Fibroblast of mammary gland (primary cell): Measurements from ENCODE around the gene CDV3.

Source experiments
- DNase-seq: peaks from one replicate; pipeline ENCODE4 v3.0.0-alpha.2; 2010; ENCODE audit warnings: low read depth
- H3K4me3 ChIP-seq: 2 replicates; pipeline ENCODE4 v1.5.1; 2011; ENCODE audit warnings: low read depth, mild to moderate bottlenecking, low read length, moderate library complexity; ENCODE audit not compliant: control insufficient read depth
- TF ChIP-seq, protein P1 (sequence below): conservative IDR thresholded peaks from 2 replicates; pipeline ENCODE4 v1.5.1; 2011; ENCODE audit warnings: low read depth, low read length, inconsistent platforms; ENCODE audit not compliant: control insufficient read depth, insufficient read depth

Gene CDV3

DNA sequence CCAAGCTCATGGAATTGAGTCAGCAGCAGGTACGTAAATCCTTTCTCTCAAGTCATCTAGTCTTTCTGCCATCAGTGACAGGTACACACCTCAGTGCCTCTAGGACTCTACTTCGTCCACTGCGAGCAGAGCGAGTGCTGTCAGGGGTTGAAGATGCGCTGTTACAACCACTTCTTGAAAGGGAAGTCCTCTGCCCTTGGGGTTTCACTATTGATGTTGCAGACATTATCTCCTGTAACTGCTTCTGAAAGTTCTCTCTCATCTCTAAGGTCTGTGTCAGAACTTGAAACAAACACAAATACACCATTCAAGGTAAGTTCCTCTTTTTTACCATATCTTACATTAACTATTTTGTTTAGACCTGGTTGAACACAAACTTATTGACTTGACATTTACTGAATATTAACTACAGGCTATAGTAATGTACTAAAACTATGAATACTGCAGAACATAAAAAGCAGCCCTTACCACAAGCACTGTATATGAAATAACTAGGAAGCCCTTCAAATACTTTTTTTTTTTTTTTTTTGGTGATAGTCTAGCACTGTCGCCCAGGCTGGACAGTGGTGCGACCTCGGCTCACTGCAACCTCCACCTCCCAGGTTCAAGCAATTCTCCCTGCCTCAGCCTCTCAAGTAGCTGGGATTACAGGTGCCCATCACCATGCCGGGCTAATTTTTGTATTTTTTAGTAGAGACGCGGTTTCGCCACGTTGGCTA is 46.7 kb downstream of the CDV3 start:
- DNase-seq: no peak
- no peak overlapping the region for H3K4me3 ChIP-seq
- TF ChIP-seq, protein P1, sequence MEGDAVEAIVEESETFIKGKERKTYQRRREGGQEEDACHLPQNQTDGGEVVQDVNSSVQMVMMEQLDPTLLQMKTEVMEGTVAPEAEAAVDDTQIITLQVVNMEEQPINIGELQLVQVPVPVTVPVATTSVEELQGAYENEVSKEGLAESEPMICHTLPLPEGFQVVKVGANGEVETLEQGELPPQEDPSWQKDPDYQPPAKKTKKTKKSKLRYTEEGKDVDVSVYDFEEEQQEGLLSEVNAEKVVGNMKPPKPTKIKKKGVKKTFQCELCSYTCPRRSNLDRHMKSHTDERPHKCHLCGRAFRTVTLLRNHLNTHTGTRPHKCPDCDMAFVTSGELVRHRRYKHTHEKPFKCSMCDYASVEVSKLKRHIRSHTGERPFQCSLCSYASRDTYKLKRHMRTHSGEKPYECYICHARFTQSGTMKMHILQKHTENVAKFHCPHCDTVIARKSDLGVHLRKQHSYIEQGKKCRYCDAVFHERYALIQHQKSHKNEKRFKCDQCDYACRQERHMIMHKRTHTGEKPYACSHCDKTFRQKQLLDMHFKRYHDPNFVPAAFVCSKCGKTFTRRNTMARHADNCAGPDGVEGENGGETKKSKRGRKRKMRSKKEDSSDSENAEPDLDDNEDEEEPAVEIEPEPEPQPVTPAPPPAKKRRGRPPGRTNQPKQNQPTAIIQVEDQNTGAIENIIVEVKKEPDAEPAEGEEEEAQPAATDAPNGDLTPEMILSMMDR: no peak

DNA sequence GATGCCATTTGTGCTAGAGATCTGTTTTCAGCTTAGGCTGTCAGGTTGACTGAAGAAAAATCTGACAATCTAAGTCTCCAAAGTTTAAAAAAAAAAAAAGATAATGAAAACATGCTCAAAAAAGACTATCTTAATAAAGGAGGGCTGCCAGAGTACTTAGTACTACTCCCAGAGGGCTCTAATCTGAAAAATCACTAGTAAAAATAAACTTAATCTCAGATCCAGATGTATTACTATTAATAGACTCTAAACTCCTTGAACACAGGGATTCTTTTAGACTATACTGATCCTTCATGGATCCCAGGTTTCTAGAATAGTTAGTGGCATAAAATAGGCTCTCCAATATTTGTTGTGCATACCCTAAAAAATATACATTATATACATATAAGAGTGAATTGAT is 54.3 kb downstream of the CDV3 start:
- TF ChIP-seq, protein P1: no peak
- no peak overlapping the region for H3K4me3 ChIP-seq
- no peak for DNase-seq

DNA sequence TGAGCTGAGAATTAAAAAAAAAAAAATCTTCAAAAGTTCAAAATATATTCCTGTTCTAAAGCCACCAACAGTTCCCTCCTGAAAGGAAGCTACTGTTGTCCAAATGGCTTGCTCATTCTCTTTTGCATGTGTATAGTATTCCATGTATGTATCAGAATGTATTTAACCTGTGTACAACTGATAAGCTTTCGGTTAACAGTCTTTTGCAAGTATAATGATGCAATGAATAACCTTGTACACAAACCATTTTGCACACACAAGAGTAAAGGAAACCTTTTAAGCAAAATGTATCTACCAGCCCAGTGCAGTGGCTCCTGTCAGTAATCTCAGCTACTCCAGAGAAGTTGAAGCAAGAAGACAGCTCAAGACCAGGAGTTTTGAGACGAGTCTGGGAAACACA is 55.7 kb downstream of the CDV3 start:
- H3K4me3 ChIP-seq: no peak overlapping the region
- no peak for DNase-seq
- TF ChIP-seq, protein P1: no peak

DNA sequence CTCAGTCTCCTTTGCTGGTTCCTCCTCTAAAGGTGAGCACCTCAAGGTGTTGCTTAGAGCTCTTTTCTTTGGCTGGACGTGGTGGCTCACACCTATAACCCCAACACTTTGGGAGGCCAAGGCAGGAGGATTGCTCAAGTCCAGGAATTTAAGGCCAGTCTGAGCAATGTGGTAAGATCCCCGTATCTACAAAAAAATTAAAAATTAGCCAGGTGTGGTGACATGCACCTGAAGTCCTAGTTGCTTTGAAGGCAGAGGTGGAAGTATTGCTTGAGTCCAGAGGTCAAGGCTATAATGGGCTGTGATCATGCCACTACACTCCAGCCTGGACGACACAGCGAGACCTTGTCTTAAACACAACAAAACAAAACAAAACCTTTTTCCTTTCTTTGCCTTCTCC is 60.0 kb downstream of the CDV3 start:
- no peak for DNase-seq
- TF ChIP-seq, protein P1: no peak
- H3K4me3 ChIP-seq: no peak overlapping the region
